Astrocyte of the spinal cord (primary cell): ENCODE results near the gene HECTD1.
"Not testable (repeated sequence)": the region's sequence is repeated elsewhere in the genome, so short reads cannot be mapped to it uniquely, and the experiment has no call there.

Source experiments
- DNase-seq: peaks from one replicate; pipeline ENCODE4 v3.0.0; 2011; ENCODE audit warnings: low read depth, low spot score
- H3K4me3 ChIP-seq: 2 replicates; pipeline ENCODE4 v1.5.1; 2011; ENCODE audit warnings: low read depth, mild to moderate bottlenecking, low read length, moderate library complexity
- in situ Hi-C: cut with HindIII; loops from 2 replicates; pipeline ENCODE4 v1.10.0; 2017; ENCODE audit warnings: low sequenced_read_pairs
- TF ChIP-seq, protein P1 (sequence below): IDR thresholded peaks from 2 replicates; pipeline ENCODE4 v1.5.1; 2012; ENCODE audit warnings: low read depth, mild to moderate bottlenecking, low read length, inconsistent platforms

Gene HECTD1

DNA sequence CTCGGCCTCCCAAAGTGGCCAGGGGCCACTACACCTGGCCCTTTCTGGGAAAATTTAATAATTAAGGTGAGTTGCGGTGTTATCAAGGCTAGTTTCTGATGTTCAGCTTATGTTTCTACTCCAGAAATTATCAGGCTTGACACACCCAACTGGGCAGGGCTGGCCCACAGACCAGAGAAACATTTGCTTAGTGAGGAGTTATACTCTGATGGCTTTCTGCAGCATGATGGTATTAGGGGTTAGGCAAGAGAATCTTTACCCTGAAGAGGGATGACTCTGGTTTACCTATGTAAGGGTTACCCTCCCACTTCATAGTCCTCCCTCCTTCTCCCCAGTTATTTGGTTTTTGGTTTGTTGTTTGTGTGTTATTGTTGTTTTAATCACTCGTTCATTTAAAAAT is 24.5 kb upstream of the HECTD1 start:
- DNase-seq: no peak
- TF ChIP-seq, protein P1, sequence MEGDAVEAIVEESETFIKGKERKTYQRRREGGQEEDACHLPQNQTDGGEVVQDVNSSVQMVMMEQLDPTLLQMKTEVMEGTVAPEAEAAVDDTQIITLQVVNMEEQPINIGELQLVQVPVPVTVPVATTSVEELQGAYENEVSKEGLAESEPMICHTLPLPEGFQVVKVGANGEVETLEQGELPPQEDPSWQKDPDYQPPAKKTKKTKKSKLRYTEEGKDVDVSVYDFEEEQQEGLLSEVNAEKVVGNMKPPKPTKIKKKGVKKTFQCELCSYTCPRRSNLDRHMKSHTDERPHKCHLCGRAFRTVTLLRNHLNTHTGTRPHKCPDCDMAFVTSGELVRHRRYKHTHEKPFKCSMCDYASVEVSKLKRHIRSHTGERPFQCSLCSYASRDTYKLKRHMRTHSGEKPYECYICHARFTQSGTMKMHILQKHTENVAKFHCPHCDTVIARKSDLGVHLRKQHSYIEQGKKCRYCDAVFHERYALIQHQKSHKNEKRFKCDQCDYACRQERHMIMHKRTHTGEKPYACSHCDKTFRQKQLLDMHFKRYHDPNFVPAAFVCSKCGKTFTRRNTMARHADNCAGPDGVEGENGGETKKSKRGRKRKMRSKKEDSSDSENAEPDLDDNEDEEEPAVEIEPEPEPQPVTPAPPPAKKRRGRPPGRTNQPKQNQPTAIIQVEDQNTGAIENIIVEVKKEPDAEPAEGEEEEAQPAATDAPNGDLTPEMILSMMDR: no peak
- H3K4me3 ChIP-seq: no peak overlapping the region

DNA sequence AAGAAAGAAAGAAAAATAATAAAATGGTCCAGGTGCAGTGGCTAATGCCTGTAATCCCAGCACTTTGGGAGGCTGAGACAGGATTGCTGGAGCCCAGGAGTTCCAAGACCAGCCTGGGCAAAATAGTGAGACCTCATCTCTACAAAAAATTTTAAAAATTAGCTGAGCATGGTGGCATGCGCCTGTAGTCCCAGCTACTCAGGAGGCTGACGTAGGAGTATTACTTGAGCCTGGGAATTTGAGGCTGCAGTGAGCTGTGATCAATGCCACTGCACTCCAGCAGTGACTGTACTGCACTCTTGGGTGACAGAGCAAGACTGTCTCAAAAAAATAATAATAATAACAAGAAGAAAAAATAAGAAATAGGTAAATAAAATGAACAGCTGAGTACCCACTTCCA is 23.7 kb upstream of the HECTD1 start:
- in situ Hi-C loops, DNase-seq, H3K4me3 ChIP-seq: not testable (repeated sequence)

More for the DNA sequence above, 24.5 kb upstream of the HECTD1 start:
- in situ Hi-C loops: no loop called here

DNA sequence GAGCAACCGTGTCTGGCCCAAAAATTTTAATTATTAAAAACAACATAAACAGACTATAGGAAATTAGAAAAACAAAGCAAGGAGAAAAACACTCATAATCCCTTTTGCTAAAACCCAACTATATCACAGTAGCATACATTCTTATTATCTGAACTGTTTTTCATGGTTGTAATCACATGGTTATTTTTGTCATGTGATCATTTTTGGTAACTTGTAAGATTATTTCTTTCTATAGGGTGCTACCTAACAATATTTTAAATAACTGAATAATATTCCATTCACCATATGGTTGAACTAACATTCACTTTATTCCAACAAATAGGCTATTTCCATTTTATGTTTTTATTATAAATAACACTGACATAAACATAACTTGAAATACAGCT is 23.0 kb upstream of the HECTD1 start:
- in situ Hi-C loops: no loop called here
- DNase-seq: no peak

DNA sequence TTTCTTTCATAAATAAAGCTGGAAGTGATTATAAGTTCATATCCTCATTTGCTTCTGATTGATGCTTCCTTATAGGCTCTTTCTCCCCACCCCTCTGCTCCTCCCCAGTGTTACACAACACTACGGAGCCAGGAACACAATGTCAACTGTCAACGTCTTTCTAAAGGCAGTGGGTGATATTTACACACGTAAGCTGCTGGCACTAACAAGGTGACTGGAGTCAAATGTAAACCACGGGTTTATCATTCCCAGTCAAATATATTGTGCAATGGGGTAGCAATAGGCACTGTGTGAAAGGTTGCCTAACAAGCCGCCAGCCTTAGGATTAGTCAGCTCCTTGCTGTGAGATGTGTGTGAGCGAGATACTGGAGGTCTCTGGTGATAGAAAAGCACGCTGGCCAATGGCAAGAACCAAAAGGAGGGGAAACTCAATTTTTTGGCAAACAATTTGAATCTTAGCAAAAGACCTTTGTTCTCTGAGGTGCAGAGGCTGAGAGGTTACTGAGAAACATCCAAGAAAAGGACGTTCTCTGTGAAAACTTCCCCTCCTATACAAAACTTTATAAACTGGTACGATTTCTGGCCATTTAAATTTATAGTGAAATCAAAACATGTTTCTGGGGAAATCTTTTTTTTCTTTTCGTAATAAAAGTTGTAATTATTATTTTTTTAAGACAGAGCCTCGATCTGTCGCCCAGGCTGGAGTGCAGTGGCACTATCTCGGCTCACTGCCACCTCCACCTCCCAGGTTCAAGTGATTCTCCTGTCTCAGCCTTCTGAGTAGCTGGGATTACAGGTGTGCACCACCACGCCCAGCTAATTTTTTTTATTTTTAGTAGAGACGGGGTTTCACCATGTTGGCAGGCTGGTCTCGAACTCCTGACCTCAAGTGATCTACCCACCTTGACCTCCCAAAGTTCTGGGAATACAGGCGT is 22.3 kb upstream of the HECTD1 start:
- in situ Hi-C loops: no loop called here
- peak; percentile 87 for DNase-seq
- TF ChIP-seq, protein P1: no peak
- H3K4me3 ChIP-seq: peak overlapping the region; percentile 17

More for the DNA sequence above, 23.0 kb upstream of the HECTD1 start:
- TF ChIP-seq, protein P1: no peak
- no peak overlapping the region for H3K4me3 ChIP-seq

DNA sequence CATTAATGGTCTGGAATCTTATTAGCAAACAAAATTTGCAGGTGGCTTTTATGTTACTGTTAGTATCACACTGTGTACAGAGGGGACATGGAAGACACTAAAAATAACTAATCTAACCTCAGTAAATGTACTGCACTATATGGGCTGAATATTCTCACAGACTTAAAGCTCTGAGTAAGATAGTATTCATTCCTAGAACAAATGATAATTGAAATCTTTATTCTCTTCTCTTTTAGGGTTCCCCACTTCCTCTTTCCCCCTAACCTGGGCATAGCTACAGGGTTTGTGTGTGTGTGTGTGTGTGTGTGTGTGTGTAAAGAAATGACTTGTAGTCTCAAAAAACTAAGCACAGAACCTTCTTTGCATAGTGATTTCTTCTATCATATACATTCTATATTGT is 21.4 kb upstream of the HECTD1 start:
- in situ Hi-C loops: no loop called here
- H3K4me3 ChIP-seq: no peak overlapping the region
- TF ChIP-seq, protein P1: no peak
- no peak for DNase-seq

DNA sequence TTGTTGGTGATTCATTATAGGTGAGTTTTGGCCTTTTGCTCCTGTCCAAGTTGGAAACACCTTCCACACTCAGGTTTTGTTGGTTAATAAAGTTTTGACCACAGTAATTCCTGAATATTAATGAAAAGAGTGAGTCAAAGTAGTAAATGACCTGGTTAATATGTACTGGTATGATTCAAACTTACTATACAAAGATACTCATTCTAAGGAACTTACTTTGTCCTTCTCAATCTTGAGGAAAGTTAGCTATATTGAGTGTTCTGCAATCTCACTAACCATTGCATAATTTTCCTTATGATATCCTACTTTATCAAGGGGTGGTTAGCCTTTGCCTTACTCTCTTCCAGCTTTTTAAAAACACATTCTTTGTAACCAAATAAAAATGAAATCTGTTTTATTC is 20.9 kb upstream of the HECTD1 start:
- in situ Hi-C loops: no loop called here
- no peak overlapping the region for H3K4me3 ChIP-seq
- TF ChIP-seq, protein P1: no peak
- no peak for DNase-seq

DNA sequence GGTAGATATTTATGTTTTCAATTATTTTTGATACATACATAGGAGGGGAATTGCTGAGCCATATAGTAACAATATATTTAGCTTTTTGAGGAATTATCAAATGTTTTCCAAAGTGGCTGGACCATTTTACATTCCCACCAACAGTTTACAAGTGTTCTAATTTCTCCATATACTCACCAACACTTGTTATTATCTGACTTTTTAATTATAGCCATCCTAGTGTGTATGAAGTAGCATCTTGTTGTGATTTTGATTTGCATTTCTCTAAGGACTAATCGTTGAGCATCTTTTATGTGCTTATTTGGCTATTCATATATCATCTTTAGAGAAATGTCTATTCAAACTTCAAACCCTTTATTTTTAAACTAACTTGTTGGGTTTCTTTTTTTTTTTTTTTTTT is 17.2 kb upstream of the HECTD1 start:
- in situ Hi-C loops: no loop called here
- no peak for DNase-seq
- TF ChIP-seq, protein P1: no peak
- no peak overlapping the region for H3K4me3 ChIP-seq
